ENCODE measurements around the gene RHOBTB1.
A peak's percentile ranks its signal among the peaks of the same experiment; 100 is the strongest.

The RHOBTB1 gene

DNA sequence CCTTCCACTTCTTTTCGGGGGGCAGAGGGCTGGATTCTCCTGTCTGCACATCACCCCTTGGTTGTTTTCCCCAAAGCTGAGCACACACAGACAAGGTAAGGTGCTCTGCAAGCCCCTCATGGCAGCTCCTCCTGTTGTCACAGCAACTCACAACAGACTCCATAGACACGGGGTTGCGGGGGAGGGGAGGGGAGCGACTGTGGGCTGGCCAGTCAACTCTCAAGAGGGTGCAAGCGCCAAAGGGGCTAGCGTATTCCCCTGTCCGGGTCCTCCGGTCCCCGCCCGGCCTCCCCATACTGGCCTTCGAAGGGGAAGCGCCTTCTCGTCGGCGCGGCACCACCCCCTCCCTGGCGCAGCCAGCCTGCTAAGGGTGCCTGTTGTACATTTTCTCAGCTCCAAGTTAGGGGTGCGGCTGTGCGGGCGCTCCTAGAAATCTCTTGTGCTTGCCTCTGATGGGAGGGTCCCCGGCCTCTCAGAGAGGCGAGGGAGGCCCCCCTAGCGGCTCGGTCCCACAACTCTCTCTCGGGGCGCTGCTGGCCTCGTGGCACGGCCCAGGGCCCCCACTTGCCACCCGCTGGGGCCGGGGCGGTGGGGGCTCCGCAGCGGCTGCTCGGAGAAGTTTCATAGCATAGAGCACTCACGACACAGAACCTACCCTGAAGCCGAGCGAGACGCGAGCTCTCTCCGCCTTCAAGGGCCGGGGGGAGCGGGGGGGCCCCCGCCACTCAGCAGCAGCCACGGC is 498 bp downstream of the RHOBTB1 start:
- TF ChIP-seq, protein P1, sequence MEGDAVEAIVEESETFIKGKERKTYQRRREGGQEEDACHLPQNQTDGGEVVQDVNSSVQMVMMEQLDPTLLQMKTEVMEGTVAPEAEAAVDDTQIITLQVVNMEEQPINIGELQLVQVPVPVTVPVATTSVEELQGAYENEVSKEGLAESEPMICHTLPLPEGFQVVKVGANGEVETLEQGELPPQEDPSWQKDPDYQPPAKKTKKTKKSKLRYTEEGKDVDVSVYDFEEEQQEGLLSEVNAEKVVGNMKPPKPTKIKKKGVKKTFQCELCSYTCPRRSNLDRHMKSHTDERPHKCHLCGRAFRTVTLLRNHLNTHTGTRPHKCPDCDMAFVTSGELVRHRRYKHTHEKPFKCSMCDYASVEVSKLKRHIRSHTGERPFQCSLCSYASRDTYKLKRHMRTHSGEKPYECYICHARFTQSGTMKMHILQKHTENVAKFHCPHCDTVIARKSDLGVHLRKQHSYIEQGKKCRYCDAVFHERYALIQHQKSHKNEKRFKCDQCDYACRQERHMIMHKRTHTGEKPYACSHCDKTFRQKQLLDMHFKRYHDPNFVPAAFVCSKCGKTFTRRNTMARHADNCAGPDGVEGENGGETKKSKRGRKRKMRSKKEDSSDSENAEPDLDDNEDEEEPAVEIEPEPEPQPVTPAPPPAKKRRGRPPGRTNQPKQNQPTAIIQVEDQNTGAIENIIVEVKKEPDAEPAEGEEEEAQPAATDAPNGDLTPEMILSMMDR (IDR thresholded peaks at IDR 0.05) = peak in 1 of 2 experiments; percentile 4
- H3K4me3 ChIP-seq = peak overlapping the region; percentile 81 to 87
- peak; percentile 65 to 81 for DNase-seq
- H3K4me1 ChIP-seq = peaks cover 0 to 30% (median 12%) of the 10 kb centered on the region in 4 donors
- H3K27ac ChIP-seq = peak overlapping the region; percentile 97 to 99
- H3K36me3 ChIP-seq = no peaks in the 10 kb centered on the region
- no peaks in the 10 kb centered on the region for H3K27me3 ChIP-seq
- H3K9me3 ChIP-seq = no peaks in the 10 kb centered on the region
- intact Hi-C loops (cut with DNase I; ENCODE audit: low total_unique reads) = loop anchor here (2.0 to 5.0 kb wide), 2 partner anchors 21 to 36 kb away; no protein-coding TSS in a partner anchor

DNA sequence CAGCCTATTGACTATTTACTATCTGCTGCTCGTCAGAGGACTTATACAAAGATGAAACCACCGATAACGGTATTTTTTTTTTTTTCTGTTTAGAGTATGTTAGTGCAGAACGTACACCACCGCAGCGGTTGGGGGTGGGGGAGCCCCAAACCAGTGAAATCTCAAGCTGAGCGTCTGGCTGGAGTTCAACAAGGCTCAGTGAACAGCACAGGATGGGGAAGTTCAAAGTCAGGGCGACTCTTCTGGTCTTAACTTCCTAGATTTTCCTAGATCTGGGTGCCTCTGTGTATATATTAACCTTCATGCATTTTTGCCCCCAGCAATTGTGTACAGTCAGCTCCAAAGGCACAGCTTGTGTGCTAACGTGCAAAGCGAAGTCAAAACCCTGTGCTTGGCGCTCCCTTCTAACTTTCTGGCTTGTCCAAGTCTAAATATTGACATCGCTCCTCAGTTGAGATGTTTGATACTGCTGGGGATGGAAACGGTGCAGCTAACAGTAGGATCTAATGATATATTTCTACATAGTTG is 1.1 kb downstream of the RHOBTB1 start:
- Histone ChIP-seq H3K4me3 (peak overlapping the region; percentile 81 to 87), H3K27me3 (no peaks in the 10 kb centered on the region), H3K27ac (peak overlapping the region; percentile 97 to 99), H3K36me3 (no peaks in the 10 kb centered on the region), H3K9me3 (no peaks in the 10 kb centered on the region), H3K4me1 (peaks cover 0 to 36% (median 14%) of the 10 kb centered on the region in 4 donors)
- TF ChIP-seq, protein P1 (IDR thresholded peaks at IDR 0.05) = no peak
- peak; percentile 62 to 70 for DNase-seq
- intact Hi-C loops (cut with DNase I; ENCODE audit: low total_unique reads) = loop anchor here (2.0 to 5.0 kb wide), 2 partner anchors 22 to 36 kb away; no protein-coding TSS in a partner anchor

- Histone ChIP-seq H3K27ac (peak overlapping the region; percentile 97 to 99), H3K4me1 (peaks cover 0 to 42% (median 20%) of the 10 kb centered on the region in 4 donors), H3K9me3 (no peaks in the 10 kb centered on the region), H3K36me3 (no peaks in the 10 kb centered on the region), H3K4me3 (peak overlapping the region; percentile 81 to 87), H3K27me3 (no peaks in the 10 kb centered on the region)
- no peak for DNase-seq
- TF ChIP-seq, protein P1 (IDR thresholded peaks at IDR 0.05) = no peak
- intact Hi-C loops (cut with DNase I; ENCODE audit: low total_unique reads) = loop anchor here (2.0 to 5.0 kb wide), 2 partner anchors 23 to 35 kb away; no protein-coding TSS in a partner anchor
Measured at GRCh38 chr10:60942134-60942787, 1.7 kb downstream of the RHOBTB1 start.

DNA sequence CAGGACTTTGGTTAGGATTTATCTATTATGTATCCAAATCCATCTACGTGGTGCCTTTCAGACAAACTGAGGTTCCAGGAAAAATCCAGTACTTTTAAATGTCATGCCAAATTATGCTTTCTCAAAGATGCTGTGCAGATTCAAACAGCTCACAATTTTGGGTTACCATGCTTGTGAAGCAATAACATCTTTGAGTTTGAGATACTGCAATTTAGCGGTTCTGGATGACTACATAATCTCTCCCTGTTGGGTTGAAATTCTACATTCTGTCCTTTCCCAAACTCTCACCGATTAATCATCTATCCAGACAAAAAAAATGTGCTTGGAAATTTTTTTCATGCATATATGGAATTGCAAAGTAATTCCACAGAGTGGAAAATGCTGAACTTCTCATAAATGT is 3.5 kb downstream of the RHOBTB1 start:
- intact Hi-C loops (cut with DNase I; ENCODE audit: low total_unique reads) = loop anchor here (5.0 kb wide), 1 partner anchor 33 kb away; no protein-coding TSS in a partner anchor
- H3K27me3 ChIP-seq = no peaks in the 10 kb centered on the region
- H3K36me3 ChIP-seq = no peaks in the 10 kb centered on the region
- H3K4me3 ChIP-seq = no peak overlapping the region
- H3K4me1 ChIP-seq = peaks cover 0 to 52% (median 22%) of the 10 kb centered on the region in 4 donors
- DNase-seq = no peak
- H3K9me3 ChIP-seq = no peaks in the 10 kb centered on the region
- TF ChIP-seq, protein P1 (IDR thresholded peaks at IDR 0.05) = no peak
- peak overlapping the region; percentile 15 to 97 for H3K27ac ChIP-seq

- Histone ChIP-seq H3K36me3 (no peaks in the 10 kb centered on the region), H3K27ac (peak overlapping the region; percentile 19 to 97), H3K4me1 (peaks cover 0 to 57% (median 20%) of the 10 kb centered on the region in 4 donors), H3K27me3 (no peaks in the 10 kb centered on the region), H3K4me3 (no peak overlapping the region), H3K9me3 (no peaks in the 10 kb centered on the region)
- intact Hi-C loops (cut with DNase I; ENCODE audit: low total_unique reads) = no loop called here
- TF ChIP-seq, protein P1 (IDR thresholded peaks at IDR 0.05) = no peak
- DNase-seq = peak; percentile 47 to 78
Measured at GRCh38 chr10:60937784-60938654, 6.0 kb downstream of the RHOBTB1 start.

All from tibial artery (tissue), 4 donors.